HCT116 (cell line): ENCODE measurements around the gene GCNT2. TPM values are rescaled to one million over a fixed set of nuclear protein-coding genes. Genes with fewer than 3 reads are reported as not detected.

Experiments
- ATAC-seq: fragments of 200-7000 bp; cut with Tn5 transposase; 2 replicates; pipeline ENCODE4 v1.9.1; 2020; ENCODE audit warnings: mild to moderate bottlenecking, moderate library complexity
- BruUV-seq: library from RNA; stranded (reverse); fragments of 400-500 nt; replicated peaks from 2 replicates; lab custom pipeline; 2021; lab: Mats Ljungman, UMichigan
- CTCF ChIA-PET: fragments of 300-600 bp; sonication (Branson Sonifier 250); formaldehyde crosslinking; loops from one replicate; lab custom pipeline; 2021; ENCODE audit warnings: antibody characterized with exemption; lab: Charles Lee
- POLR2A ChIA-PET: fragments of 300-600, 350-600 bp; sonication (Branson Sonifier 250); formaldehyde crosslinking; loops from one replicate; lab custom pipeline; 2021; ENCODE audit warnings: antibody characterized with exemption; lab: Charles Lee
- RAD21 ChIA-PET, 2 experiments: fragments of 300-600 bp; sonication (Branson Sonifier 250); formaldehyde crosslinking; loops; one replicate each; lab custom pipeline; 2023; ENCODE audit warnings: low total read pairs in 2 of 2; ENCODE audit not compliant: uncharacterized antibody in 2 of 2, unreplicated experiment in 2 of 2, low non-redundant PET in 1 of 2; lab: Charles Lee
- DNase-seq: peaks from one replicate; pipeline ENCODE4 v3.0.0-alpha.2; 2010; ENCODE audit warnings: low read depth, low spot score
- H2AFZ ChIP-seq: fragments of 200-600 bp; shearing (Covaris generic), sonication (generic); 2 replicates; pipeline ENCODE4 v1.6.1; 2017; ENCODE audit warnings: low read depth, mixed run types, mixed read lengths, antibody characterized with exemption, low read length; ENCODE audit not compliant: poor library complexity, severe bottlenecking
- H3K27ac ChIP-seq: 2 replicates; pipeline ENCODE4 v1.5.1; 2012; ENCODE audit warnings: low read depth, low read length
- H3K27me3 ChIP-seq: fragments of 200-600 bp; sonication (generic); 2 replicates; pipeline ENCODE4 v1.6.1; 2016; ENCODE audit warnings: mixed run types, low read length, mixed read lengths; ENCODE audit not compliant: insufficient read depth
- H3K36me3 ChIP-seq, 2 experiments: fragments of 200-500 bp in 1 of 2; fragments of 200-600 bp in 1 of 2; sonication (Bioruptor generic) in 1 of 2; sonication (generic) in 1 of 2; 2 replicates each; pipeline versions ENCODE4 v1.5.1 to v1.6.1; 2014 to 2016; ENCODE audit warnings: low read length in 2 of 2, inconsistent platforms in 1 of 2, mixed read lengths in 1 of 2, mixed run types in 1 of 2; ENCODE audit not compliant: insufficient read depth in 2 of 2, control insufficient read depth in 1 of 2
- H3K4me1 ChIP-seq, 2 experiments: fragments of 200-600 bp in 1 of 2; sonication (generic) in 1 of 2; 2 replicates each; pipeline versions ENCODE4 v1.5.1 to v1.6.1; 2012 to 2017; ENCODE audit warnings: low read length in 2 of 2, inconsistent platforms in 1 of 2, mild to moderate bottlenecking in 1 of 2, mixed read lengths in 1 of 2, mixed run types in 1 of 2, moderate library complexity in 1 of 2; ENCODE audit not compliant: insufficient read depth in 2 of 2, control insufficient read depth in 1 of 2
- H3K4me2 ChIP-seq: fragments of 200-600 bp; sonication (generic); 2 replicates; pipeline ENCODE4 v1.6.1; 2017; ENCODE audit warnings: mixed run types, low read length, mixed read lengths
- H3K4me3 ChIP-seq, 2 experiments: fragments of 200-600 bp in 1 of 2; sonication (generic) in 1 of 2; replicated peaks in 1 of 2; 2 replicates each; pipeline ENCODE4 v1.5.1; 2011 to 2016; ENCODE audit warnings: low read length in 2 of 2, control low read depth in 1 of 2, low read depth in 1 of 2, mild to moderate bottlenecking in 1 of 2, mixed read lengths in 1 of 2, mixed run types in 1 of 2
- H3K79me2 ChIP-seq: fragments of 200-600 bp; sonication (generic); 2 replicates; pipeline ENCODE4 v1.6.1; 2017; ENCODE audit warnings: mild to moderate bottlenecking, mixed run types, low read length, moderate library complexity, mixed read lengths; ENCODE audit not compliant: insufficient read depth
- H3K9ac ChIP-seq: fragments of 200-600 bp; sonication (generic); 2 replicates; pipeline ENCODE4 v1.6.1; 2016; ENCODE audit warnings: low read length, mixed read lengths
- H3K9me2 ChIP-seq: fragments of 200-600 bp; sonication (generic), shearing (Covaris generic); 2 replicates; pipeline ENCODE4 v1.6.1; 2017; ENCODE audit warnings: mixed run types, mild to moderate bottlenecking, moderate library complexity; ENCODE audit not compliant: insufficient read depth
- H3K9me3 ChIP-seq, 2 experiments: fragments of 200-500 bp in 1 of 2; fragments of 200-600 bp in 1 of 2; sonication (Bioruptor generic) in 1 of 2; sonication (generic) in 1 of 2; 2 replicates each; pipeline ENCODE4 v1.6.1; 2014 to 2017; ENCODE audit warnings: low read length in 2 of 2, mixed read lengths in 2 of 2, inconsistent platforms in 1 of 2, low read depth in 1 of 2, mild to moderate bottlenecking in 1 of 2, mixed run types in 1 of 2, moderate library complexity in 1 of 2; ENCODE audit not compliant: control insufficient read depth in 1 of 2, insufficient read depth in 1 of 2
- H4K20me1 ChIP-seq: fragments of 200-600 bp; sonication (generic), shearing (Covaris generic); 2 replicates; pipeline ENCODE4 v1.6.1; 2017; ENCODE audit warnings: mixed run types, mild to moderate bottlenecking, moderate library complexity; ENCODE audit not compliant: insufficient read depth
- CBX3 ChIP-seq: IDR thresholded peaks from 2 replicates; pipeline ENCODE4 v1.6.1; 2012; ENCODE audit warnings: low read depth
- EGR1 ChIP-seq: IDR thresholded peaks from 2 replicates; pipeline ENCODE4 v1.6.1; 2012; ENCODE audit warnings: low read depth
- ELF1 ChIP-seq: IDR thresholded peaks from 2 replicates; pipeline ENCODE4 v1.6.1; 2012; ENCODE audit warnings: low read depth, borderline replicate concordance
- EZH2phosphoT487 ChIP-seq: fragments of 200-600 bp; IDR thresholded peaks from 2 replicates; pipeline ENCODE4 v1.6.1; 2018; ENCODE audit warnings: antibody characterized with exemption, borderline replicate concordance
- FOSL1 ChIP-seq: IDR thresholded peaks from 2 replicates; pipeline ENCODE4 v1.6.1; 2012; ENCODE audit warnings: low read depth
- POLR2A ChIP-seq: IDR thresholded peaks from 2 replicates; pipeline ENCODE4 v1.7.0; 2011; ENCODE audit warnings: borderline replicate concordance; ENCODE audit not compliant: insufficient read depth, insufficient read length; ENCODE audit errors: extremely low read depth
- POLR2AphosphoS5 ChIP-seq: IDR thresholded peaks from 2 replicates; pipeline ENCODE4 v1.6.1; 2011; ENCODE audit warnings: mild to moderate bottlenecking, low read depth, low read length, moderate library complexity
- SIN3A ChIP-seq: IDR thresholded peaks from 2 replicates; pipeline ENCODE4 v1.6.1; 2012; ENCODE audit warnings: low read depth
- SP1 ChIP-seq: IDR thresholded peaks from 2 replicates; pipeline ENCODE4 v1.6.1; 2012; ENCODE audit warnings: low read depth
- SRF ChIP-seq: IDR thresholded peaks from 2 replicates; pipeline ENCODE4 v1.6.1; 2012; ENCODE audit warnings: low read depth
- TCF7L2 ChIP-seq: IDR thresholded peaks from 2 replicates; pipeline ENCODE4 v1.7.0; 2011; ENCODE audit warnings: borderline replicate concordance, inconsistent platforms; ENCODE audit not compliant: insufficient read depth, insufficient read length; ENCODE audit errors: extremely low read depth
- YY1 ChIP-seq: IDR thresholded peaks from 2 replicates; pipeline ENCODE4 v1.6.1; 2011; ENCODE audit warnings: low read length, low read depth, moderate library complexity, mild to moderate bottlenecking; ENCODE audit not compliant: insufficient replicate concordance; ENCODE audit errors: extremely low read depth
- ZNF274 ChIP-seq: fragments of 200-500 bp; sonication (Bioruptor generic); IDR thresholded peaks from 2 replicates; pipeline ENCODE4 v1.6.1; 2014; ENCODE audit warnings: mild to moderate bottlenecking, low read depth, low read length, inconsistent platforms
- intact Hi-C: fragments of 100-400 bp; cut with micrococcal nuclease; formaldehyde crosslinking; loops from 2 replicates; pipeline ENCODE4 v1.10.0; 2022
- total RNA-seq: library from RNA; stranded (reverse); gene quantifications from one replicate; pipeline ENCODE4 v1.2.1, GENCODE V29; 2021; ENCODE audit not compliant: unreplicated experiment
- TF ChIP-seq, protein P1 (sequence below): IDR thresholded peaks from 2 replicates; pipeline ENCODE4 v1.6.1; 2012
- TF ChIP-seq, protein P2 (sequence below): IDR thresholded peaks from 2 replicates; pipeline ENCODE4 v1.6.1; 2012
- TF ChIP-seq, protein P3 (sequence below), 3 experiments: fragments of 200-600 bp in 1 of 3; sonication (generic) in 1 of 3; IDR thresholded peaks in 2 of 3; conservative IDR thresholded peaks in 1 of 3; 2 replicates each; pipeline ENCODE4 v1.5.1; 2012 to 2017; ENCODE audit warnings: low read depth in 2 of 3, low read length in 2 of 3, antibody characterized with exemption in 1 of 3, borderline replicate concordance in 1 of 3, control low read depth in 1 of 3, mild to moderate bottlenecking in 1 of 3, mixed read lengths in 1 of 3, mixed run types in 1 of 3, moderate library complexity in 1 of 3; ENCODE audit not compliant: insufficient read depth in 1 of 3

GCNT2 gene
- total RNA-seq, 1 experiment from 2014 or later: 0.74 TPM

DNA sequence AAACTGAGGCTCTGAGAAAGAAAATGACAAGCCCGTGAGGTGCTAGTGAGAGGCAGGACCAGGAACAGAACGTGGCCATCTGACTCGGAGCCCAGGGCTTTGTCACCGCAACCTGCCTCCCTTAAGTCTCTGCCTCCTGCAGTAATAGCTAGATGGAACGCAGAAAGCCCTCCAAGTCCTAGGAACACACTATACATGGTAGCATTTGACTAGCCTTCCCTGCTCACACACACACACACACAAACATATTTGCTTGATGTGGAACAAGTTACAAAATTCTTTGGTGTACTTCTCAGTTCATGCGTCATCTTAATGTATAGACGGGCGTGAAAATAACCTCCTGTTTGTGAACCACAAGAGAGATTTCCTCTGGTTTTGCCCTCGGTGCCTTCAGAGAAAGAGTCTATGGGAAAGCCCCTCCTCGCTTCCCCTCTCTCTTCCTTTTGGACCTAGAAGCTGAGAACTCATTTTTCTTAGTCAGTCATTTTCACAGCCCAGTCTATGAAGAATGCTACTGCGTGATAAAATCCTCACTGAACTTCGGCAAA, 134.4 kb downstream of the GCNT2 start:
- no peak overlapping the region for H3K27ac ChIP-seq
- RAD21 ChIA-PET: no interaction called here
- peaks cover 17% of the 10 kb centered on the region; the same call in 1 of the 2 replicates for H3K27me3 ChIP-seq
- no peak overlapping the region for H3K4me2 ChIP-seq
- POLR2A ChIA-PET: no interaction called here
- H4K20me1 ChIP-seq: no peaks in the 10 kb centered on the region
- ATAC-seq (no peak), DNase-seq (no peak)
- no peak overlapping the region for H3K4me3 ChIP-seq
- intact Hi-C loops: no loop called here
- H3K9ac ChIP-seq: no peak overlapping the region
- no peaks in the 10 kb centered on the region for H3K4me1 ChIP-seq
- H3K36me3 ChIP-seq: no peaks in the 10 kb centered on the region
- no peaks in the 10 kb centered on the region for H3K79me2 ChIP-seq
- H3K9me2 ChIP-seq: no peaks in the 10 kb centered on the region
- BruUV-seq: no TSS peak
- no peak for TF ChIP-seq POLR2A
- TF ChIP-seq, protein P1, sequence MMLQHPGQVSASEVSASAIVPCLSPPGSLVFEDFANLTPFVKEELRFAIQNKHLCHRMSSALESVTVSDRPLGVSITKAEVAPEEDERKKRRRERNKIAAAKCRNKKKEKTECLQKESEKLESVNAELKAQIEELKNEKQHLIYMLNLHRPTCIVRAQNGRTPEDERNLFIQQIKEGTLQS: no peak
- CTCF ChIA-PET: no interaction called here
- no peak overlapping the region for H2AFZ ChIP-seq
- H3K9me3 ChIP-seq: no peaks in the 10 kb centered on the region

DNA sequence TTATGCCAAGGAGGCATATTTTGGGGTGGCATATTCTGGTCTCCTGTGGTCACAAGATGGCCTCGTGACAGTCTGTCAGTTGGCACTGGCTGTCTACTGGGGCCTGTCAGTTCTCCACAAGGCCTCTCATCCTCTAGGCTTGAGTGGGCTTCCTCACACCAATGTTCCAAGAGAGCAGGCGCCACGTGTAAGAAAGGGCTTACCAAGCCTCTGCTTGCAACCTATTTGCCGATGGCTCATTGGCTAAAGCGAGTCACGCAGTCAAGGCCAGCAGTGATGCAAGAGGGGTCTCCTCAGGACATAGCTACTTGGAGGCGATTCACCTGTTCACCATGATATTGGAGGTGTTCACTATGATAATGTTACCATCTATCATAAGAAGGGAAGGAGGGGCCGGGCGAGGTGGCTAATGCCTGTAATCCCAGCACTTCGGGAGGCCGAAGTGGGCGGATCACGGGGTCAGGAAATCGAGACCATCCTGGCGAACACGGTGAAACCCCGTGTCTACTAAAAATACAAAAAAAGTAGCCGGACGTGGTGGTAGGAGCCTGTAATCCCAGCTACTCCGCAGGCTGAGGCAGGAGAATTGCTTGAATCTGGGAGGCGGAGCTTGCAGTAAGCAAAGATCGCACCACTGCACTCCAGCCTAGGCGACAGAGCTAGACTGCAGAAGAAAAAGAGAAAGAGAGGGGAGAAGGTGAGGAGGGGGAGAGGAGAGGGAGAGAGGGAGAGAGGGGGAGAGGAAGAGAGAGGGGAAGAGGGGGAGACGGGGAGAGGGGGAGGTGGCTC, 138.0 kb downstream of the GCNT2 start:
- POLR2A ChIA-PET: no interaction called here
- no peak overlapping the region for H3K4me2 ChIP-seq
- no peak overlapping the region for H3K27ac ChIP-seq
- no peaks in the 10 kb centered on the region for H3K9me3 ChIP-seq
- ATAC-seq: no peak
- intact Hi-C loops: no loop called here
- no peak for DNase-seq
- no peaks in the 10 kb centered on the region for H3K4me1 ChIP-seq
- no peak overlapping the region for H3K9ac ChIP-seq
- H3K27me3 ChIP-seq: peaks cover 10% of the 10 kb centered on the region; the same call in 1 of the 2 replicates
- no peaks in the 10 kb centered on the region for H3K36me3 ChIP-seq
- H3K79me2 ChIP-seq: no peaks in the 10 kb centered on the region
- no TSS peak for BruUV-seq
- H4K20me1 ChIP-seq: no peaks in the 10 kb centered on the region
- H2AFZ ChIP-seq: no peak overlapping the region
- RAD21 ChIA-PET: no interaction called here
- CTCF ChIA-PET: no interaction called here
- no peak overlapping the region for H3K4me3 ChIP-seq
- H3K9me2 ChIP-seq: no peaks in the 10 kb centered on the region
- TF ChIP-seq FOSL1 (no peak), POLR2A (no peak), SRF (no peak), YY1 (no peak), POLR2AphosphoS5 (no peak), ELF1 (no peak), EGR1 (no peak), CBX3 (no peak), SIN3A (no peak), SP1 (no peak), EZH2phosphoT487 (no peak), TCF7L2 (no peak), ZNF274 (no peak)
- TF ChIP-seq, protein P2, sequence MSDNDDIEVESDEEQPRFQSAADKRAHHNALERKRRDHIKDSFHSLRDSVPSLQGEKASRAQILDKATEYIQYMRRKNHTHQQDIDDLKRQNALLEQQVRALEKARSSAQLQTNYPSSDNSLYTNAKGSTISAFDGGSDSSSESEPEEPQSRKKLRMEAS: no peak
- TF ChIP-seq, protein P3, sequence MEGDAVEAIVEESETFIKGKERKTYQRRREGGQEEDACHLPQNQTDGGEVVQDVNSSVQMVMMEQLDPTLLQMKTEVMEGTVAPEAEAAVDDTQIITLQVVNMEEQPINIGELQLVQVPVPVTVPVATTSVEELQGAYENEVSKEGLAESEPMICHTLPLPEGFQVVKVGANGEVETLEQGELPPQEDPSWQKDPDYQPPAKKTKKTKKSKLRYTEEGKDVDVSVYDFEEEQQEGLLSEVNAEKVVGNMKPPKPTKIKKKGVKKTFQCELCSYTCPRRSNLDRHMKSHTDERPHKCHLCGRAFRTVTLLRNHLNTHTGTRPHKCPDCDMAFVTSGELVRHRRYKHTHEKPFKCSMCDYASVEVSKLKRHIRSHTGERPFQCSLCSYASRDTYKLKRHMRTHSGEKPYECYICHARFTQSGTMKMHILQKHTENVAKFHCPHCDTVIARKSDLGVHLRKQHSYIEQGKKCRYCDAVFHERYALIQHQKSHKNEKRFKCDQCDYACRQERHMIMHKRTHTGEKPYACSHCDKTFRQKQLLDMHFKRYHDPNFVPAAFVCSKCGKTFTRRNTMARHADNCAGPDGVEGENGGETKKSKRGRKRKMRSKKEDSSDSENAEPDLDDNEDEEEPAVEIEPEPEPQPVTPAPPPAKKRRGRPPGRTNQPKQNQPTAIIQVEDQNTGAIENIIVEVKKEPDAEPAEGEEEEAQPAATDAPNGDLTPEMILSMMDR (IDR thresholded peaks at IDR 0.05 in 2 of 3, conservative IDR thresholded peaks at IDR 0.05 in 1 of 3; ENCODE audit: borderline replicate concordance in 1 of 3, insufficient read depth in 1 of 3, low read depth in 2 of 3, low read length in 2 of 3): no peak
